Endodermal cell (in vitro differentiated cells): ENCODE data around the gene KCNK2. TPM values are rescaled to one million over a fixed set of nuclear protein-coding genes. Genes with fewer than 3 reads are reported as not detected.
"Not testable (repeated sequence)": the region's sequence is repeated elsewhere in the genome, so short reads cannot be mapped to it uniquely, and the experiment has no call there.

ENCODE experiments used
- DNase-seq: peaks from one replicate; pipeline ENCODE4 v3.0.0-alpha.2; 2017
- H3K27ac ChIP-seq: 2 replicates; pipeline ENCODE4 v1.5.1; 2013; ENCODE audit warnings: mild to moderate bottlenecking, low read depth, low read length, moderate library complexity
- H3K27me3 ChIP-seq: 2 replicates; pipeline ENCODE4 v1.6.1; 2013; ENCODE audit warnings: mild to moderate bottlenecking, low read length, moderate library complexity; ENCODE audit not compliant: insufficient read depth, control insufficient read depth, poor library complexity, severe bottlenecking
- H3K36me3 ChIP-seq: 2 replicates; pipeline ENCODE4 v1.7.0; 2013; ENCODE audit warnings: mild to moderate bottlenecking, low read length, moderate library complexity; ENCODE audit not compliant: control insufficient read depth, insufficient read depth
- H3K4me1 ChIP-seq: one replicate; pipeline ENCODE4 v1.7.0; 2013; ENCODE audit warnings: low read length; ENCODE audit not compliant: control insufficient read depth, insufficient read depth
- H3K4me3 ChIP-seq: 2 replicates; pipeline ENCODE4 v1.5.1; 2013; ENCODE audit warnings: mild to moderate bottlenecking, low read length, moderate library complexity
- H3K9ac ChIP-seq: 2 replicates; pipeline ENCODE4 v1.6.1; 2013; ENCODE audit warnings: mild to moderate bottlenecking, low read length, moderate library complexity; ENCODE audit not compliant: poor library complexity, severe bottlenecking; ENCODE audit errors: extremely low read depth
- H3K9me3 ChIP-seq: 2 replicates; pipeline ENCODE4 v1.6.1; 2013; ENCODE audit warnings: mild to moderate bottlenecking, low read length, moderate library complexity; ENCODE audit not compliant: control insufficient read depth
- H3K27ac Mint-ChIP-seq: 2 replicates; pipeline ENCODE4 v1.8.0; 2020; ENCODE audit warnings: mixed read lengths
- H3K27me3 Mint-ChIP-seq: 2 replicates; pipeline ENCODE4 v1.8.0; 2021; ENCODE audit warnings: mild to moderate bottlenecking, mixed read lengths; ENCODE audit not compliant: insufficient read depth
- H3K36me3 Mint-ChIP-seq: 2 replicates; pipeline ENCODE4 v1.8.0; 2020; ENCODE audit warnings: low read depth, mixed read lengths
- H3K4me1 Mint-ChIP-seq: 2 replicates; pipeline ENCODE4 v1.8.0; 2020; ENCODE audit warnings: mixed read lengths
- H3K4me3 Mint-ChIP-seq: 2 replicates; pipeline ENCODE4 v1.8.0; 2020; ENCODE audit warnings: mild to moderate bottlenecking, moderate library complexity, mixed read lengths
- H3K9me3 Mint-ChIP-seq: 2 replicates; pipeline ENCODE4 v1.8.0; 2020; ENCODE audit warnings: mild to moderate bottlenecking, mixed read lengths
- CTCF ChIP-seq: fragments of 200-600 bp; sonication (generic); conservative IDR thresholded peaks from 2 replicates; pipeline ENCODE4 v1.5.0; 2021; ENCODE audit warnings: antibody characterized with exemption, mild to moderate bottlenecking
- WGBS, 2 experiments: methylation state at CpG; one replicate each; pipeline versions ENCODE4 v1.1.5 to v1.1.7; 2013; ENCODE audit warnings: missing lambda C conversion rate in 2 of 2, mixed read lengths in 1 of 2; ENCODE audit not compliant: insufficient coverage in 1 of 2, insufficient read length in 1 of 2; 5-methylcytosine and 5-hydroxymethylcytosine counted together
- total RNA-seq, 2 donors: library from RNA; stranded (reverse); fragmentation: NEBNext Ultra II Directional in 1 of 2; extraction: Animal tissue kit (Norgen Biotek cat#: 25700) in 1 of 2; gene quantifications; 2 replicates in 1 of 2; 3 replicates in 1 of 2; pipeline ENCODE4 v1.2.1, GENCODE V29; 2021

The KCNK2 gene
- total RNA-seq, 2 donors from 2014 or later = 0.15 TPM; not detected in 1

DNA sequence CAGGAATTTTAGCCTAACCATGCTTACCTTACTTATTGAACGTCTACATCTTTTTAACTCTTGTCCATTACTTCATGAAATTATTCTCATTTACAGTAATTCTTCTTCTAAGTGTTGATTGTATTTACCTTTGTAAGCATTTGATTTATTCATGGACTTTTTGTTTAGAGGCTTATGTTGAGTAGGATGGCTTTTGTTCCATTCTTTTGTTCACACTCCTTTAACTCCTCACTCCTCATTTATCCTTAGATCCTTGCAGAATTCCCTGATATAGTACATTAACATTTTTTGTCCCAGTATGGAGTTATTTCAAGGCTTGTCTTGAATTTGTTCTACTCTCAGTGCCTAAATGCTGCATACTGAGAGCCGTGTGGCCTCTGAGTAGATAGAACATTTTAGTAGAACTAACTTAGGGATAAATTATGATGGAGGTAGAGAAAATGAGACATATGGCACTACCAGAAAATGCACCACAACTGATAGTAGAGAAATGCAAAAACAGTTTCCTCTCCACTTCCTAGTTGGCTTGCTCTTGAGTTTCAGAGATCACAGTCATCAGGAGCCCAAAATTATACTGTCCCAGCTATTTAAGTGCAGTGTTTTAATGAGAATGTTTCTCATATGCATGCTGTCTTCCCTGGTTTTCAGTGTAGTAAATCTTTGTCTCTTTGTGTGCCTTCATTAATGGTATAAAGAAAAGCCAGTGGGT, 69.5 kb downstream of the KCNK2 start:
- Histone ChIP-seq H3K27me3 (no peaks in the 10 kb centered on the region), H3K9me3 (no peaks in the 10 kb centered on the region), H3K36me3 (no peaks in the 10 kb centered on the region), H3K27ac (no peak overlapping the region), H3K4me3 (no peak overlapping the region), H3K9ac (no peak overlapping the region), H3K4me1 (no peaks in the 10 kb centered on the region)
- no peak for DNase-seq
- WGBS, 2 experiments = 71 to 76% methylated on average over 1 of the region's 2 CpGs
- no peak for TF ChIP-seq CTCF
- Mint-ChIP-seq H3K36me3 (no peaks in the 10 kb centered on the region), H3K9me3 (no peaks in the 10 kb centered on the region), H3K4me1 (no peaks in the 10 kb centered on the region), H3K4me3 (no peak overlapping the region), H3K27me3 (no peaks in the 10 kb centered on the region), H3K27ac (no peak overlapping the region)

DNA sequence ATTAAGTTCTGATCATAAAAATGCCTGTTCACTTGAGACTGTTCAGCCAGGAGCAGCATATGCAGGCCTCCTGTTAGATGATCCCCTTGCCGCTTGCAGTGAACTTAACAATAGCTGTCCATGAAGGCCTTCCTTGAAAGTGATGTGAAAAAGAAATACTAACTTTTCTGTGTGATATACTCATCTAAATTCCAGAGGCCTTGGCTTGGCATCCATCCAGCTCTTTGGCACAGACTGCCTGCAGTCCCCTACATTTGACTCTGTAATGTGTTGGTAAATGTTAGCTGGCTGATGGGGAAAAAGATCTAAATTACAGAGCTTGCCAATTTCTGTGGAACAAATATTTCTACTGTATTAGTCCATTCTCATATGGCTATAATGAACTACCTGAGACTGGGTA, 73.7 kb downstream of the KCNK2 start:
- no peak overlapping the region for H3K4me3 Mint-ChIP-seq
- H3K27me3 Mint-ChIP-seq = no peaks in the 10 kb centered on the region
- DNase-seq = no peak
- no peak overlapping the region for H3K27ac Mint-ChIP-seq
- Histone ChIP-seq H3K27me3 (no peaks in the 10 kb centered on the region), H3K27ac (no peak overlapping the region), H3K9me3 (no peaks in the 10 kb centered on the region), H3K36me3 (no peaks in the 10 kb centered on the region), H3K4me3 (no peak overlapping the region), H3K4me1 (no peaks in the 10 kb centered on the region), H3K9ac (no peak overlapping the region)
- H3K4me1 Mint-ChIP-seq = no peaks in the 10 kb centered on the region
- TF ChIP-seq CTCF = no peak
- 80 to 88% methylated on average over 1 of the region's 1 CpG for WGBS, 2 experiments
- H3K9me3 Mint-ChIP-seq = no peaks in the 10 kb centered on the region
- no peaks in the 10 kb centered on the region for H3K36me3 Mint-ChIP-seq

DNA sequence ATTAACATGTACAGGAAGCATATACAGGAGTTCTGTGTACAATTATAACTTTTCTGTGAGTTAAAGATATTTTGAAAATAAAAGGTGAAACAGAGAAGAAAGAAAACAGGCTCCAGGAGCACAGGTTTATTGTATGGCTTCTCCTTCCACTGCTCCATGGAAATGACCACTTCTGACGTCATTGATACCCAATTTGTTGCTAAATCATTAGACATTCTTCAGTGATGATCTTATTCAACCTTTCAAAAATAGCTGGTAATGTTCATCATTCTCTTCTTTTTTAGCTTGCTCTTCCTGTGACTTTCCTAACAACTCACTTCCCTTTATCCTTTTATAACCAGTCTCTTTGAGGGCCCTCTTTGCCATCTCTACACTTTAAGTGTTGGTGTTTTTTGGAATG, 77.8 kb downstream of the KCNK2 start:
- H3K27ac Mint-ChIP-seq = no peak overlapping the region

GRCh38 chr1:215163144-215163543, 80.6 kb downstream of the KCNK2 start:
- not testable (repeated sequence) for H3K27me3 Mint-ChIP-seq, H3K4me1 ChIP-seq, H3K4me1 Mint-ChIP-seq, H3K9me3 Mint-ChIP-seq, H3K9ac ChIP-seq, H3K9me3 ChIP-seq, H3K36me3 Mint-ChIP-seq, DNase-seq, H3K4me3 ChIP-seq, H3K27me3 ChIP-seq, H3K27ac ChIP-seq, H3K36me3 ChIP-seq, H3K27ac Mint-ChIP-seq, H3K4me3 Mint-ChIP-seq
- WGBS, 2 experiments = 93 to 97% methylated on average over 2 to 4 of the region's 4 CpGs

More for the DNA sequence above, 77.8 kb downstream of the KCNK2 start:
- WGBS, 2 experiments = 88 to 100% methylated on average over 1 of the region's 1 CpG
- no peak for TF ChIP-seq CTCF
- Mint-ChIP-seq H3K4me1 (no peaks in the 10 kb centered on the region), H3K4me3 (no peak overlapping the region), H3K36me3 (no peaks in the 10 kb centered on the region), H3K9me3 (peaks cover 7% of the 10 kb centered on the region), H3K27me3 (no peaks in the 10 kb centered on the region)
- Histone ChIP-seq H3K4me3 (no peak overlapping the region), H3K4me1 (no peaks in the 10 kb centered on the region), H3K36me3 (no peaks in the 10 kb centered on the region), H3K9ac (no peak overlapping the region), H3K27me3 (no peaks in the 10 kb centered on the region), H3K9me3 (no peaks in the 10 kb centered on the region), H3K27ac (no peak overlapping the region)
- no peak for DNase-seq
